HCT116 (cell line): ENCODE data around the gene B3GALT6.

Experiments
- POLR2A ChIP-seq: IDR thresholded peaks from 2 replicates; pipeline ENCODE4 v1.7.0; 2011; ENCODE audit warnings: borderline replicate concordance; ENCODE audit not compliant: insufficient read depth, insufficient read length; ENCODE audit errors: extremely low read depth
- POLR2AphosphoS5 ChIP-seq: IDR thresholded peaks from 2 replicates; pipeline ENCODE4 v1.6.1; 2011; ENCODE audit warnings: mild to moderate bottlenecking, low read depth, low read length, moderate library complexity
- ZFX ChIP-seq: fragments of 450-650 bp; IDR thresholded peaks from 2 replicates; pipeline ENCODE4 v1.6.1; 2017
- TF ChIP-seq, protein P1 (sequence below), 3 experiments: fragments of 200-600 bp in 1 of 3; sonication (generic) in 1 of 3; IDR thresholded peaks in 2 of 3; conservative IDR thresholded peaks in 1 of 3; 2 replicates each; pipeline ENCODE4 v1.5.1; 2012 to 2017; ENCODE audit warnings: low read depth in 2 of 3, low read length in 2 of 3, antibody characterized with exemption in 1 of 3, borderline replicate concordance in 1 of 3, control low read depth in 1 of 3, mild to moderate bottlenecking in 1 of 3, mixed read lengths in 1 of 3, mixed run types in 1 of 3, moderate library complexity in 1 of 3; ENCODE audit not compliant: insufficient read depth in 1 of 3

DNA sequence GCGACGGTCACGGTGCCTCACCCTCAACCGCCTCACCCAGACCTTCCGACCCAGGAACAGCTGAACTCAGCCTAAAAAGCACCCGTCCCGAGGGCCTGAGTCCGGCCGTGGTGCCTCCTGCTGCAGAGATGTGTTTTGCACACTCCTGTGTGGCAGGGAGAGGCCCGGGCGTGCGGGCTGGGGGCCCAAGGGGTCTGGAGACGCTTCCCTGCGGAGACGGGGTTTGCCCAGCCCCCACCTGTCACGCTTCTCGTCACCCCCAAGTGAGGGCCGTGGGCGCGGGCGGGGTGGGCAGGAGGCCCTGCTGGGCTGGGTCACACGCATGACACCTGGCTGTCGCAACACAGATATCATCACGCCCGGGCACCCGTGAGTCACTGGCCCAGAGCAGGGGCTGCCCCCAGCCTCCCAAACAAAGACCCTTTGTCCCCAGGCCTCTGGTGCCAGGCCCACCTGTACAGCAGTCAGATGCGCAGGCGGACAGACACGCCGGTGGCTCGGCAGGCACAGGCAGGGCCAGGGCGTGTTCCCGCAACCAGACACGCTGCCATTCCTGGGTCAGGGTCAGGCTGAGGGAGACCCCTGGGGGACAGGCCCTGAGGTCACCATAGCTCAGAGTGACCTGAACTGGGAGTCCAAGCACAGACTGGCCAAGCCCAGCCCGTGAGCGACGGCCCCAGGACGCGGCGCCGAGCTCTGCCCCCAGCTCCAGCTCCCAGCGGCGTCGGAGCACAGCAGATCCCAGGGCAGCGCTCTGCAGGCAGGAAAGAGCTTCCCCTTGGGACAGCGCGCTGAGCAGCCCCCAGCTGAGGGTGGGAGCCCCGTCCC, 6.1 kb downstream of the B3GALT6 start:
- no peak for TF ChIP-seq ZFX
- TF ChIP-seq, protein P1, sequence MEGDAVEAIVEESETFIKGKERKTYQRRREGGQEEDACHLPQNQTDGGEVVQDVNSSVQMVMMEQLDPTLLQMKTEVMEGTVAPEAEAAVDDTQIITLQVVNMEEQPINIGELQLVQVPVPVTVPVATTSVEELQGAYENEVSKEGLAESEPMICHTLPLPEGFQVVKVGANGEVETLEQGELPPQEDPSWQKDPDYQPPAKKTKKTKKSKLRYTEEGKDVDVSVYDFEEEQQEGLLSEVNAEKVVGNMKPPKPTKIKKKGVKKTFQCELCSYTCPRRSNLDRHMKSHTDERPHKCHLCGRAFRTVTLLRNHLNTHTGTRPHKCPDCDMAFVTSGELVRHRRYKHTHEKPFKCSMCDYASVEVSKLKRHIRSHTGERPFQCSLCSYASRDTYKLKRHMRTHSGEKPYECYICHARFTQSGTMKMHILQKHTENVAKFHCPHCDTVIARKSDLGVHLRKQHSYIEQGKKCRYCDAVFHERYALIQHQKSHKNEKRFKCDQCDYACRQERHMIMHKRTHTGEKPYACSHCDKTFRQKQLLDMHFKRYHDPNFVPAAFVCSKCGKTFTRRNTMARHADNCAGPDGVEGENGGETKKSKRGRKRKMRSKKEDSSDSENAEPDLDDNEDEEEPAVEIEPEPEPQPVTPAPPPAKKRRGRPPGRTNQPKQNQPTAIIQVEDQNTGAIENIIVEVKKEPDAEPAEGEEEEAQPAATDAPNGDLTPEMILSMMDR (IDR thresholded peaks at IDR 0.05 in 2 of 3, conservative IDR thresholded peaks at IDR 0.05 in 1 of 3; ENCODE audit: borderline replicate concordance in 1 of 3, insufficient read depth in 1 of 3, low read depth in 2 of 3, low read length in 2 of 3): no peak
- no peak for TF ChIP-seq POLR2A
- no peak for TF ChIP-seq POLR2AphosphoS5
